ENCODE measurements around the gene MYADML2. TPM values are rescaled to one million over a fixed set of nuclear protein-coding genes. Genes with fewer than 3 reads are reported as not detected.
A peak's percentile ranks its signal among the peaks of the same experiment; 100 is the strongest.

MYADML2 gene
- total and polyA plus RNA-seq, 11 donors = 0.19 to 11.2 (median 3.9) TPM

DNA sequence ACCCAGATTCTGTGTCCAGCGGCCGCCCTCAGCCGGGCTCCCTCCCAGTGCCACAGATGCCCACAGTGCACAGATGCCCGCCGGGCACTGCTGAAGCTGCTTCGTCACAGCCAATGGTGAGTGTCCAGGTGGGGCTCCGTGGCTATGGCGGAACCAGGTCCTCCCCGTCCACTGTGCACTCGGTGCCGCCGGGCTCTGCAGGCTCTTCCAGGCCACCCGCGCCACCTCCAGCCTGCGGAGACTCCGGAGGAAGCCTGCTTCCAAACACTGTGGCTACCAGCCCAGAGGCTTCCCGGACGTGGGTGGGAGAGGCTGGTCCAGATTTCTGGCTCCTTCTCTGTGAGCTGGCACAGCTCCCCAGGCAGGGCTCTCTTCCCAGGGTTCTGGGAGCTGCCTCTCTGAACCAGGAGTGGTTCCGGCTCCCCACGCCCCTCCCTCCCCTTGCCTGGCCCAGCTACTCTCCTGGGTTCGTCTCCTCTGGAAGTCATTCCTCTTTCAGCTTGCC, 7.1 kb downstream of the MYADML2 start:
- TF ChIP-seq, protein P1, sequence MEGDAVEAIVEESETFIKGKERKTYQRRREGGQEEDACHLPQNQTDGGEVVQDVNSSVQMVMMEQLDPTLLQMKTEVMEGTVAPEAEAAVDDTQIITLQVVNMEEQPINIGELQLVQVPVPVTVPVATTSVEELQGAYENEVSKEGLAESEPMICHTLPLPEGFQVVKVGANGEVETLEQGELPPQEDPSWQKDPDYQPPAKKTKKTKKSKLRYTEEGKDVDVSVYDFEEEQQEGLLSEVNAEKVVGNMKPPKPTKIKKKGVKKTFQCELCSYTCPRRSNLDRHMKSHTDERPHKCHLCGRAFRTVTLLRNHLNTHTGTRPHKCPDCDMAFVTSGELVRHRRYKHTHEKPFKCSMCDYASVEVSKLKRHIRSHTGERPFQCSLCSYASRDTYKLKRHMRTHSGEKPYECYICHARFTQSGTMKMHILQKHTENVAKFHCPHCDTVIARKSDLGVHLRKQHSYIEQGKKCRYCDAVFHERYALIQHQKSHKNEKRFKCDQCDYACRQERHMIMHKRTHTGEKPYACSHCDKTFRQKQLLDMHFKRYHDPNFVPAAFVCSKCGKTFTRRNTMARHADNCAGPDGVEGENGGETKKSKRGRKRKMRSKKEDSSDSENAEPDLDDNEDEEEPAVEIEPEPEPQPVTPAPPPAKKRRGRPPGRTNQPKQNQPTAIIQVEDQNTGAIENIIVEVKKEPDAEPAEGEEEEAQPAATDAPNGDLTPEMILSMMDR (IDR thresholded peaks at IDR 0.05) = no peak
- no peak for TF ChIP-seq POLR2A (IDR thresholded peaks at IDR 0.05)
- peak overlapping the region in 6 of 12 donors; percentile 6 to 28 (median 17) for H3K4me3 ChIP-seq
- no peaks in the 10 kb centered on the region for H3K36me3 ChIP-seq
- H3K27ac ChIP-seq = peak overlapping the region in 10 of 12 donors; percentile 27 to 92 (median 77)
- intact Hi-C loops (cut with DNase I) = no loop called here
- ATAC-seq (peak; percentile 9 to 55 (median 28)), DNase-seq (peak; percentile 67 to 86 (median 74))
- 37 to 52% (median 44%) methylated on average over 7 to 21 of the region's 21 CpGs for WGBS, 4 donors
- H3K27me3 ChIP-seq = peaks cover 0 to 10% (median 0%) of the 10 kb centered on the region in 9 donors
- peaks cover 0 to 50% (median 27%) of the 10 kb centered on the region in 12 donors for H3K4me1 ChIP-seq
- no peaks in the 10 kb centered on the region for H3K9me3 ChIP-seq

DNA sequence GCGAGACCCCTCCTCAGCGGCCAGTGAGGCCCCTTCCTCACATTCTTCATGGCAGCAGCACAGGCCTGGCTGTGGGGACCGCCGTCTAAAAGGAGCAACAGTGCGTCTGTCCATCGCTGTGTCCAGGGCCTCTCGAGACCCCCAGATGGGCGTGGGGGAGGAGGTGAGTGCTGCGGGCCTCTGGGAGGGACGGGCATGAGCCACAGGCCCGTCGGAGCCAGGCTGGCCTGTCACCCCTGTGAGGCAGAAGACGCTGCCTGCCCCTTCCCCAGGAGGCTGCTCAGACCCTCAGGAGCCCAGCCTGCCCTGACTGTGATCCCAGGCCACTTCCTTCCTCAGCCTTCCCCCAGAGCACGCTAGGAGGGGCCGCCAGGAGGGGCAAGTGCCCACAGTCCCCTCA, 7.8 kb downstream of the MYADML2 start:
- Histone ChIP-seq H3K4me1 (peaks cover 0 to 50% (median 27%) of the 10 kb centered on the region in 12 donors), H3K27ac (peak overlapping the region in 3 of 12 donors; percentile 77 to 87 (median 83)), H3K9me3 (no peaks in the 10 kb centered on the region), H3K36me3 (no peaks in the 10 kb centered on the region), H3K27me3 (peaks cover 0 to 9% (median 0%) of the 10 kb centered on the region in 9 donors), H3K4me3 (no peak overlapping the region)
- DNase-seq = peak in 1 of 5 donors; percentile 26
- no peak for TF ChIP-seq POLR2A (IDR thresholded peaks at IDR 0.05)
- TF ChIP-seq, protein P1 (IDR thresholded peaks at IDR 0.05) = no peak
- 61 to 68% (median 67%) methylated on average over 5 to 15 of the region's 15 CpGs for WGBS, 4 donors
- ATAC-seq = no peak
- intact Hi-C loops (cut with DNase I) = no loop called here

DNA sequence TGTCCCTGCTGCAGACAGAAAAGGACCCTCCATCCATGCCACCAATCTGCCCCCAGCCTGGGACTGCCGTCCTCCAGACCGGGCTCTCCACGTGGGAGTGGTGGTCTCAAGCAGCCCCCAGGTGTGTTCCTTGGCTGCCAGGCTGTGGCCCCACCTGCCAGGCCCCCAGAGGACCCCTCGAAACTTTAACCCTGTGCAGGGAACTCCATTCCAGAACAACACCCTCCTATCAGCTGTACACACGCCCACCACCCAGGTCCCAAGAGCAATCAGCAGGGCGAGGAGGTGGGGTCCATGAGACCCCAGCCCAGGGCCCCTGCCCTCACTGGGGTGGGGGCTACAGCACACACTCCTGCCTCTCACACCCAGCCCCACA, 11.3 kb downstream of the MYADML2 start:
- H3K4me1 ChIP-seq = peaks cover 0 to 38% (median 18%) of the 10 kb centered on the region in 12 donors
- no peak for ATAC-seq
- H3K27me3 ChIP-seq = peaks cover 0 to 4% (median 0%) of the 10 kb centered on the region in 9 donors
- no peak for DNase-seq
- WGBS, 4 donors = 89 to 100% (median 93%) methylated on average over 3 to 6 of the region's 6 CpGs
- TF ChIP-seq POLR2A (IDR thresholded peaks at IDR 0.05) = no peak
- TF ChIP-seq, protein P1 (IDR thresholded peaks at IDR 0.05) = no peak
- no peak overlapping the region for H3K4me3 ChIP-seq
- intact Hi-C loops (cut with DNase I) = no loop called here
- H3K9me3 ChIP-seq = no peaks in the 10 kb centered on the region
- H3K27ac ChIP-seq = no peak overlapping the region
- no peaks in the 10 kb centered on the region for H3K36me3 ChIP-seq

DNA sequence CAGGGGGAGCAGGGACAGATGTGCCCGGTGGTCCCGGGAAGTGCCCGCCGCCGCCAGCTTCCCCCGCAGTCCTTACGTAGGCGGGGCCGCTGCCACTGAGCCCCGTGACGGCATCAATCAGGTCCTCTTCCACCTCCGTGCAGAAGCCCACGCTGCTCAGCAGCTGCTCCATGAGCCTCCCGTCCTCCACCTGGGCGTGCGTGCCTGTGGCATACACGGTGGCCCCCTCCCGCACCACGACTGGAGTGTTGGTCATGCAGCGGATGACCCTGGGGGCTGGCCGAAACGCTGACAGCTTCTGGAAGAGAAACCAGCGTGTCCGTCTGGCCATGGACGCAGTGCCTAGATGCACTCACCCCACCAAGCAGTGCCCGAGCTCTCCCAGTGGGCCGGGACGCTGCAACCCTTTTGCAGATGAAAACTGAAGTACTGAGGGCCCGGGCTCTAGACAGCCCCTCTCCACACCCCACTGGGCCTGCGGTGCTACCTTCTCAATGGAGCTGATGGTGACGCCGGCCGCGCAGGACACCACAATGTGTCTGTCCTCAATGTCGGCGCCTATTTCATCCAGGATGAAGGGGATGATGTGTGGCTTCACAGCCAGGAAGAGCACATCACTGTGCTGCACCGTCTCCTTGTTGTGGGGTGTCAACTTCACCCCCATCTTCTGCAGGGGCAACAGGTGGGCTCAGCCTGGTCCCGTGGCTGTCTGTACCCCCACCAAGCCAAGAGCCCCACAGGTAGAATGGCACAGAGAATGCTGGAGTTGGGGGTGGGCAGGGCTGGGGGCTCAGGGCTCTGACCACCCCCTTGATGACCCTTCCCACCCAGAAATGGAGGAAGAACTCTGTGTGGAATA, 12.0 kb downstream of the MYADML2 start:
- ATAC-seq (no peak), DNase-seq (peak in 1 of 5 donors; percentile 30)
- H3K4me1 ChIP-seq = peaks cover 0 to 32% (median 15%) of the 10 kb centered on the region in 12 donors
- TF ChIP-seq, protein P1 (IDR thresholded peaks at IDR 0.05) = no peak
- no peak for TF ChIP-seq POLR2A (IDR thresholded peaks at IDR 0.05)
- WGBS, 4 donors = 94 to 95% (median 95%) methylated on average over 30 to 38 of the region's 38 CpGs
- no peak overlapping the region for H3K4me3 ChIP-seq
- H3K36me3 ChIP-seq = no peaks in the 10 kb centered on the region
- no peak overlapping the region for H3K27ac ChIP-seq
- intact Hi-C loops (cut with DNase I) = no loop called here
- H3K27me3 ChIP-seq = peaks cover 0 to 4% (median 0%) of the 10 kb centered on the region in 9 donors
- no peaks in the 10 kb centered on the region for H3K9me3 ChIP-seq
